CD14-positive monocyte (primary cell): ENCODE measurements around the gene EVA1C. TPM values are rescaled to one million over a fixed set of nuclear protein-coding genes. Genes with fewer than 3 reads are reported as not detected.
A peak's percentile ranks its signal among the peaks of the same experiment; 100 is the strongest.

ENCODE experiments used
- DNase-seq, 3 donors: peaks; one replicate each; pipeline ENCODE4 v3.0.0-alpha.2; 2011 to 2022
- H2AFZ ChIP-seq: 2 replicates; pipeline ENCODE4 v1.6.0; 2012; ENCODE audit warnings: mild to moderate bottlenecking, low read depth, low read length, inconsistent platforms; ENCODE audit not compliant: insufficient read depth, poor library complexity, severe bottlenecking
- H3K27ac ChIP-seq, 2 donors: 1 replicate in 1 of 2; 2 replicates in 1 of 2; pipeline ENCODE4 v1.5.1; 2012 to 2013; ENCODE audit warnings: low read length in 2 of 2, control low read depth in 1 of 2, inconsistent platforms in 1 of 2, low read depth in 1 of 2, mild to moderate bottlenecking in 1 of 2
- H3K27me3 ChIP-seq, 2 donors: one replicate each; pipeline versions ENCODE4 v1.6.0 to v1.6.1; 2011 to 2013; ENCODE audit warnings: low read length in 2 of 2; ENCODE audit not compliant: control insufficient read depth in 2 of 2, insufficient read depth in 2 of 2
- H3K36me3 ChIP-seq, 2 donors: replicated peaks in 1 of 2; 1 replicate in 1 of 2; 2 replicates in 1 of 2; pipeline versions ENCODE4 v1.5.1 to v1.6.1; 2012 to 2013; ENCODE audit warnings: low read length in 2 of 2, control low read depth in 1 of 2, inconsistent platforms in 1 of 2, mild to moderate bottlenecking in 1 of 2; ENCODE audit not compliant: insufficient read depth in 2 of 2, control insufficient read depth in 1 of 2
- H3K4me1 ChIP-seq, 2 donors: 1 replicate in 1 of 2; 2 replicates in 1 of 2; pipeline versions ENCODE4 v1.5.1 to v1.6.1; 2012 to 2013; ENCODE audit warnings: low read length in 2 of 2, control low read depth in 1 of 2, inconsistent platforms in 1 of 2, mild to moderate bottlenecking in 1 of 2, moderate library complexity in 1 of 2; ENCODE audit not compliant: insufficient read depth in 2 of 2, control insufficient read depth in 1 of 2
- H3K4me2 ChIP-seq: replicated peaks from 2 replicates; pipeline ENCODE3; 2012; ENCODE audit warnings: low read length, moderate library complexity, mild to moderate bottlenecking; ENCODE audit not compliant: poor library complexity, severe bottlenecking; ENCODE audit errors: extremely low read depth
- H3K4me3 ChIP-seq, 3 experiments: fragments of 200-600 bp in 1 of 3; sonication (generic) in 1 of 3; replicated peaks in 1 of 3; 1 replicate in 2 of 3; 2 replicates in 1 of 3; pipeline ENCODE4 v1.5.1; 2011 to 2013; ENCODE audit warnings: low read length in 3 of 3, mild to moderate bottlenecking in 3 of 3, control low read depth in 2 of 3, low read depth in 2 of 3, inconsistent platforms in 1 of 3, moderate library complexity in 1 of 3
- H3K79me2 ChIP-seq: 2 replicates; pipeline ENCODE4 v1.6.0; 2012; ENCODE audit warnings: mild to moderate bottlenecking, control low read depth, inconsistent platforms, low read length, moderate library complexity; ENCODE audit not compliant: insufficient read depth
- H3K9ac ChIP-seq: 2 replicates; pipeline ENCODE4 v1.6.0; 2017; ENCODE audit warnings: low read length, mild to moderate bottlenecking; ENCODE audit not compliant: insufficient read depth, poor library complexity, severe bottlenecking
- H3K9me3 ChIP-seq, 2 donors: replicated peaks in 1 of 2; 1 replicate in 1 of 2; 2 replicates in 1 of 2; pipeline versions ENCODE4 v1.5.1 to v1.6.1; 2012 to 2013; ENCODE audit warnings: low read length in 2 of 2, control low read depth in 1 of 2; ENCODE audit not compliant: control insufficient read depth in 1 of 2, insufficient read depth in 1 of 2
- H4K20me1 ChIP-seq: 2 replicates; pipeline ENCODE4 v1.6.0; 2012; ENCODE audit warnings: mild to moderate bottlenecking, low read length, control low read depth, moderate library complexity; ENCODE audit not compliant: insufficient read depth
- H3K27ac Mint-ChIP-seq, 7 donors: one replicate each; pipeline ENCODE4 v1.8.0; 2020; ENCODE audit warnings: mild to moderate bottlenecking in 7 of 7, mixed read lengths in 7 of 7, moderate library complexity in 6 of 7, inconsistent platforms in 2 of 7
- H3K27me3 Mint-ChIP-seq, 3 donors: one replicate each; pipeline ENCODE4 v1.8.0; 2021 to 2022; ENCODE audit warnings: low read depth in 3 of 3, mild to moderate bottlenecking in 3 of 3, mixed read lengths in 3 of 3, moderate library complexity in 3 of 3, inconsistent platforms in 1 of 3
- H3K36me3 Mint-ChIP-seq, 2 donors: one replicate each; pipeline ENCODE4 v1.8.0; 2020; ENCODE audit warnings: mixed read lengths in 2 of 2, inconsistent platforms in 1 of 2, mild to moderate bottlenecking in 1 of 2
- H3K4me1 Mint-ChIP-seq: one replicate; pipeline ENCODE4 v1.8.0; 2020; ENCODE audit warnings: mild to moderate bottlenecking, mixed read lengths
- H3K4me3 Mint-ChIP-seq, 2 donors: one replicate each; pipeline ENCODE4 v1.8.0; 2020; ENCODE audit warnings: mild to moderate bottlenecking in 2 of 2, mixed read lengths in 2 of 2, moderate library complexity in 1 of 2
- H3K9me3 Mint-ChIP-seq, 7 donors: one replicate each; pipeline ENCODE4 v1.8.0; 2020 to 2022; ENCODE audit warnings: mixed read lengths in 7 of 7, mild to moderate bottlenecking in 6 of 7, moderate library complexity in 6 of 7, inconsistent platforms in 2 of 7
- CTCF ChIP-seq: fragments of 200-600 bp; IDR thresholded peaks from one replicate; pipeline ENCODE4 v1.8.0; 2022; ENCODE audit warnings: antibody characterized with exemption, mild to moderate bottlenecking
- WGBS: methylation state at CpG from one replicate; pipeline ENCODE4 v1.1.5; 2013; ENCODE audit warnings: missing lambda C conversion rate; ENCODE audit not compliant: insufficient coverage; 5-methylcytosine and 5-hydroxymethylcytosine counted together
- intact Hi-C, 2 donors: fragments of 100-400 bp; cut with micrococcal nuclease; formaldehyde crosslinking; loops; one replicate each; pipeline versions ENCODE4 v1.15.0 to v1.15.1; 2023
- polyA plus RNA-seq, 3 donors: library from polyadenylated mRNA; depleted of rRNA in 1 of 3; unstranded in 2 of 3; stranded (reverse) in 1 of 3; fragments of 300-500 nt in 2 of 3; fragments of >200 nt in 1 of 3; fragmentation: Illumina TruSeq in 2 of 3; gene quantifications; 1 replicate in 2 of 3; 2 replicates in 1 of 3; pipeline ENCODE4 v1.2.3, GENCODE V29; 2012 to 2021

EVA1C gene
- polyA plus RNA-seq, 3 donors, result 0.37 to 0.73 (median 0.63) TPM

- peaks cover 0 to 3% of the 10 kb centered on the region in 2 donors for H3K36me3 Mint-ChIP-seq
- no peak overlapping the region for H3K27ac ChIP-seq
Measured at GRCh38 chr21:32413697-32414578, 1.4 kb downstream of the EVA1C start.

More at GRCh38 chr21:32413697-32414578, 1.4 kb downstream of the EVA1C start:
- Mint-ChIP-seq H3K27me3 (peaks cover 15 to 21% (median 16%) of the 10 kb centered on the region in 3 donors), H3K9me3 (no peaks in the 10 kb centered on the region), H3K4me1 (peaks cover 17% of the 10 kb centered on the region), H3K4me3 (no peak overlapping the region), H3K27ac (no peak overlapping the region)
- Histone ChIP-seq H3K27me3 (peaks cover 0 to 8% of the 10 kb centered on the region in 2 donors), H3K9ac (no peak overlapping the region), H3K4me3 (peak overlapping the region in 1 of 3 experiments; percentile 95), H3K4me1 (peaks cover 14 to 19% of the 10 kb centered on the region in 2 donors), H3K36me3 (no peaks in the 10 kb centered on the region), H3K9me3 (no peaks in the 10 kb centered on the region), H3K79me2 (no peaks in the 10 kb centered on the region), H3K4me2 (peak overlapping the region; percentile 94), H2AFZ (peak overlapping the region; percentile 97), H4K20me1 (no peaks in the 10 kb centered on the region)
- intact Hi-C loops, result loop anchor here in 1 of 2 donors (5.0 kb wide), 1 partner anchor 148 kb away; no protein-coding TSS in a partner anchor
- no peak for TF ChIP-seq CTCF
- DNase-seq, result no peak
- 95% methylated on average over 4 of the region's 7 CpGs for WGBS
